WTC11 (cell line): Measurements from ENCODE around the gene RAB23. TPM values are rescaled to one million over a fixed set of nuclear protein-coding genes. Genes with fewer than 3 reads are reported as not detected.

Experiments
- ATAC-seq: fragments of 200-7000 bp; cut with Tn5 transposase; 2 replicates; pipeline ENCODE4 v1.10.0; 2021; ENCODE audit warnings: mild to moderate bottlenecking, moderate library complexity
- Bru-seq: library from RNA; stranded (reverse); fragments of 400-500 nt; gene quantifications from one replicate; lab custom pipeline; 2021; lab: Mats Ljungman, UMichigan
- CTCF ChIA-PET: fragments of 300-600 bp; sonication (Branson Sonifier 250); formaldehyde crosslinking; loops from one replicate; lab custom pipeline; 2021; ENCODE audit warnings: antibody characterized with exemption; lab: Charles Lee
- POLR2A ChIA-PET: fragments of 350-600 bp; sonication (Branson Sonifier 250); formaldehyde crosslinking; loops from one replicate; lab custom pipeline; 2021; ENCODE audit warnings: antibody characterized with exemption; lab: Charles Lee
- DNase-seq: peaks from one replicate; pipeline ENCODE4 v3.0.0; 2021; ENCODE audit warnings: low spot score
- H3K27ac Mint-ChIP-seq: 2 replicates; pipeline ENCODE4 v1.8.0; 2021; ENCODE audit warnings: mixed read lengths
- H3K27me3 Mint-ChIP-seq: 2 replicates; pipeline ENCODE4 v1.8.0; 2021; ENCODE audit warnings: low read depth, mild to moderate bottlenecking, moderate library complexity, mixed read lengths
- H3K36me3 Mint-ChIP-seq: 2 replicates; pipeline ENCODE4 v1.8.0; 2021; ENCODE audit warnings: mixed read lengths
- H3K4me1 Mint-ChIP-seq: 2 replicates; pipeline ENCODE4 v1.8.0; 2022; ENCODE audit warnings: mixed read lengths
- H3K4me3 Mint-ChIP-seq: 2 replicates; pipeline ENCODE4 v1.8.0; 2021; ENCODE audit warnings: mild to moderate bottlenecking, moderate library complexity, mixed read lengths
- H3K9me3 Mint-ChIP-seq: 2 replicates; pipeline ENCODE4 v1.8.0; 2021; ENCODE audit warnings: mixed read lengths
- ATF2 ChIP-seq: sonication (generic); formaldehyde crosslinking; IDR thresholded peaks from 2 replicates; pipeline ENCODE4 v1.8.1; 2022; ENCODE audit warnings: low read depth, missing genetic modification reagents, borderline replicate concordance
- CREM ChIP-seq: sonication (generic); formaldehyde crosslinking; IDR thresholded peaks from 2 replicates; pipeline ENCODE4 v1.8.1; 2022; ENCODE audit warnings: mild to moderate bottlenecking, missing genetic modification reagents, moderate library complexity
- FOXJ3 ChIP-seq: sonication (generic); formaldehyde crosslinking; IDR thresholded peaks from 2 replicates; pipeline ENCODE4 v1.9.0; 2021; ENCODE audit warnings: missing genetic modification reagents, mild to moderate bottlenecking, borderline replicate concordance
- HMGXB4 ChIP-seq: sonication (generic); formaldehyde crosslinking; IDR thresholded peaks from 2 replicates; pipeline ENCODE4 v1.8.1; 2023; ENCODE audit warnings: mild to moderate bottlenecking, moderate library complexity, missing genetic modification reagents
- IRF1 ChIP-seq: sonication (generic); formaldehyde crosslinking; IDR thresholded peaks from 2 replicates; pipeline ENCODE4 v1.8.0; 2023; ENCODE audit warnings: missing genetic modification reagents
- IRF2 ChIP-seq: sonication (generic); formaldehyde crosslinking; IDR thresholded peaks from 2 replicates; pipeline ENCODE4 v1.8.0; 2022; ENCODE audit warnings: low read depth, missing genetic modification reagents, borderline replicate concordance
- MYBL2 ChIP-seq: sonication (generic); formaldehyde crosslinking; IDR thresholded peaks from 2 replicates; pipeline ENCODE4 v1.8.1; 2023; ENCODE audit warnings: mild to moderate bottlenecking, moderate library complexity, missing genetic modification reagents
- NFE2L1 ChIP-seq: sonication (generic); formaldehyde crosslinking; IDR thresholded peaks from 2 replicates; pipeline ENCODE4 v1.8.1; 2023; ENCODE audit warnings: missing genetic modification reagents
- OVOL2 ChIP-seq: fragments of 250-450 bp; sonication (Bioruptor Pico); IDR thresholded peaks from 2 replicates; pipeline ENCODE4 v1.9.0; 2021; ENCODE audit warnings: mild to moderate bottlenecking, borderline replicate concordance
- PRRX2 ChIP-seq: fragments of 250-450 bp; sonication (Bioruptor Pico); IDR thresholded peaks from 2 replicates; pipeline ENCODE4 v1.8.0; 2021; ENCODE audit warnings: mild to moderate bottlenecking
- RELA ChIP-seq: sonication (generic); formaldehyde crosslinking; IDR thresholded peaks from 2 replicates; pipeline ENCODE4 v1.8.1; 2022; ENCODE audit warnings: missing genetic modification reagents, mild to moderate bottlenecking, borderline replicate concordance
- SMAD3 ChIP-seq: sonication (generic); formaldehyde crosslinking; IDR thresholded peaks from 2 replicates; pipeline ENCODE4 v1.8.0; 2022; ENCODE audit warnings: missing genetic modification reagents, mild to moderate bottlenecking, borderline replicate concordance
- TCF7 ChIP-seq: sonication (generic); formaldehyde crosslinking; IDR thresholded peaks from 2 replicates; pipeline ENCODE4 v1.8.0; 2022; ENCODE audit warnings: mild to moderate bottlenecking, low read depth, missing genetic modification reagents, moderate library complexity
- TEAD4 ChIP-seq: sonication (generic); formaldehyde crosslinking; IDR thresholded peaks from 2 replicates; pipeline ENCODE4 v1.8.0; 2022; ENCODE audit warnings: mild to moderate bottlenecking, missing genetic modification reagents
- TP53 ChIP-seq: sonication (generic); formaldehyde crosslinking; IDR thresholded peaks from 2 replicates; pipeline ENCODE4 v1.8.1; 2023; ENCODE audit warnings: mild to moderate bottlenecking, missing genetic modification reagents
- ZNF219 ChIP-seq: sonication (generic); formaldehyde crosslinking; IDR thresholded peaks from 2 replicates; pipeline ENCODE4 v1.8.0; 2023; ENCODE audit warnings: missing genetic modification reagents, mild to moderate bottlenecking, borderline replicate concordance
- ZNF281 ChIP-seq: sonication (generic); formaldehyde crosslinking; IDR thresholded peaks from 2 replicates; pipeline ENCODE4 v1.8.0; 2023; ENCODE audit warnings: mild to moderate bottlenecking, missing genetic modification reagents
- long read RNA-seq, 3 experiments: library from RNA in 1 of 3; library from capped mRNA in 1 of 3; library from polyadenylated mRNA in 1 of 3; unstranded in 2 of 3; stranded (forward) in 1 of 3; transcript quantifications; one replicate each; pipeline ENCODE4 v2.0.0, GENCODE V29; 2021
- total RNA-seq: library from RNA; stranded (reverse); gene quantifications from 3 replicates; pipeline ENCODE4 v1.2.3, GENCODE V29; 2021
- TF ChIP-seq, protein P1 (sequence below): sonication (generic); formaldehyde crosslinking; IDR thresholded peaks from 2 replicates; pipeline ENCODE4 v1.8.0; 2022; ENCODE audit warnings: missing genetic modification reagents
- TF ChIP-seq, protein P2 (sequence below): sonication (generic); formaldehyde crosslinking; IDR thresholded peaks from 2 replicates; pipeline ENCODE4 v1.8.0; 2022; ENCODE audit warnings: mild to moderate bottlenecking, missing genetic modification reagents
- TF ChIP-seq, protein P3 (sequence below): sonication (generic); formaldehyde crosslinking; conservative IDR thresholded peaks from 2 replicates; pipeline ENCODE4 v1.8.1; 2022; ENCODE audit warnings: mild to moderate bottlenecking, missing genetic modification reagents

RAB23 gene
- total RNA-seq (11.3 to 14.8 TPM (median 14.5 TPM) in 3 replicates), Bru-seq, nascent RNA (percentile 88 among the genes with signal in this experiment)
- long read RNA-seq, experiment 1, full-length matches to known transcripts, result 119 of 160 reads
- long read RNA-seq, experiment 1, partial matches to known transcripts, result 7 of 160 reads
- long read RNA-seq, experiment 1, other reads (novel, unspliced or antisense), result 34 of 160 reads
- long read RNA-seq, experiment 2, full-length matches to known transcripts, result 13 of 34 reads
- long read RNA-seq, experiment 2, partial matches to known transcripts, result 11 of 34 reads
- long read RNA-seq, experiment 2, other reads (novel, unspliced or antisense), result 10 of 34 reads
- long read RNA-seq, experiment 3, partial matches to known transcripts, result 1 of 2 reads
- long read RNA-seq, experiment 3, other reads (novel, unspliced or antisense), result 1 of 2 reads

- CTCF ChIA-PET, result interaction anchor here (0.7 to 1.8 kb wide), 10 partner anchors 10 to 318 kb away, joined by 3 to 9 read pairs (median 4); partner anchors contain the start of genes BEND6 and PRIM2
- H3K27ac Mint-ChIP-seq, result peak within 1 kb of the TSS; percentile 100
- peaks cover 11% of the 10 kb centered on the region for H3K36me3 Mint-ChIP-seq
- H3K27me3 Mint-ChIP-seq, result no peaks in the 10 kb centered on the region
- DNase-seq, result peak; percentile 89
- 0 out of 2 replicates have a peak, but pooled peaks have one; percentile 2 for TF ChIP-seq CREM
- no peak for TF ChIP-seq PRRX2
- TF ChIP-seq, protein P1, sequence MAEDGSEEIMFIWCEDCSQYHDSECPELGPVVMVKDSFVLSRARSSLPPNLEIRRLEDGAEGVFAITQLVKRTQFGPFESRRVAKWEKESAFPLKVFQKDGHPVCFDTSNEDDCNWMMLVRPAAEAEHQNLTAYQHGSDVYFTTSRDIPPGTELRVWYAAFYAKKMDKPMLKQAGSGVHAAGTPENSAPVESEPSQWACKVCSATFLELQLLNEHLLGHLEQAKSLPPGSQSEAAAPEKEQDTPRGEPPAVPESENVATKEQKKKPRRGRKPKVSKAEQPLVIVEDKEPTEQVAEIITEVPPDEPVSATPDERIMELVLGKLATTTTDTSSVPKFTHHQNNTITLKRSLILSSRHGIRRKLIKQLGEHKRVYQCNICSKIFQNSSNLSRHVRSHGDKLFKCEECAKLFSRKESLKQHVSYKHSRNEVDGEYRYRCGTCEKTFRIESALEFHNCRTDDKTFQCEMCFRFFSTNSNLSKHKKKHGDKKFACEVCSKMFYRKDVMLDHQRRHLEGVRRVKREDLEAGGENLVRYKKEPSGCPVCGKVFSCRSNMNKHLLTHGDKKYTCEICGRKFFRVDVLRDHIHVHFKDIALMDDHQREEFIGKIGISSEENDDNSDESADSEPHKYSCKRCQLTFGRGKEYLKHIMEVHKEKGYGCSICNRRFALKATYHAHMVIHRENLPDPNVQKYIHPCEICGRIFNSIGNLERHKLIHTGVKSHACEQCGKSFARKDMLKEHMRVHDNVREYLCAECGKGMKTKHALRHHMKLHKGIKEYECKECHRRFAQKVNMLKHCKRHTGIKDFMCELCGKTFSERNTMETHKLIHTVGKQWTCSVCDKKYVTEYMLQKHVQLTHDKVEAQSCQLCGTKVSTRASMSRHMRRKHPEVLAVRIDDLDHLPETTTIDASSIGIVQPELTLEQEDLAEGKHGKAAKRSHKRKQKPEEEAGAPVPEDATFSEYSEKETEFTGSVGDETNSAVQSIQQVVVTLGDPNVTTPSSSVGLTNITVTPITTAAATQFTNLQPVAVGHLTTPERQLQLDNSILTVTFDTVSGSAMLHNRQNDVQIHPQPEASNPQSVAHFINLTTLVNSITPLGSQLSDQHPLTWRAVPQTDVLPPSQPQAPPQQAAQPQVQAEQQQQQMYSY (CRISPR knock-in tag), result no peak
- TF ChIP-seq IRF2, result no peak
- no peak for TF ChIP-seq NFE2L1 (CRISPR knock-in tag)
- TF ChIP-seq ATF2 (CRISPR knock-in tag), result no peak
- TF ChIP-seq RELA (CRISPR knock-in tag), result no peak
- TF ChIP-seq IRF1 (CRISPR knock-in tag), result no peak
- 0 out of 2 replicates have a peak, but pooled peaks have one; percentile 15 for TF ChIP-seq TP53 (CRISPR knock-in tag)
- 0 out of 2 replicates have a peak, but pooled peaks have one; percentile 35 for TF ChIP-seq MYBL2 (CRISPR knock-in tag)
- TF ChIP-seq HMGXB4, result 0 out of 2 replicates have a peak, but pooled peaks have one; percentile 86
- TF ChIP-seq FOXJ3 (CRISPR knock-in tag), result no peak
- no peak for TF ChIP-seq ZNF219
- TF ChIP-seq TCF7 (CRISPR knock-in tag), result no peak
- TF ChIP-seq TEAD4 (CRISPR knock-in tag), result no peak
- TF ChIP-seq, protein P2, sequence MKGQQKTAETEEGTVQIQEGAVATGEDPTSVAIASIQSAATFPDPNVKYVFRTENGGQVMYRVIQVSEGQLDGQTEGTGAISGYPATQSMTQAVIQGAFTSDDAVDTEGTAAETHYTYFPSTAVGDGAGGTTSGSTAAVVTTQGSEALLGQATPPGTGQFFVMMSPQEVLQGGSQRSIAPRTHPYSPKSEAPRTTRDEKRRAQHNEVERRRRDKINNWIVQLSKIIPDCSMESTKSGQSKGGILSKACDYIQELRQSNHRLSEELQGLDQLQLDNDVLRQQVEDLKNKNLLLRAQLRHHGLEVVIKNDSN, result no peak
- TF ChIP-seq, protein P3, sequence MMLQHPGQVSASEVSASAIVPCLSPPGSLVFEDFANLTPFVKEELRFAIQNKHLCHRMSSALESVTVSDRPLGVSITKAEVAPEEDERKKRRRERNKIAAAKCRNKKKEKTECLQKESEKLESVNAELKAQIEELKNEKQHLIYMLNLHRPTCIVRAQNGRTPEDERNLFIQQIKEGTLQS (CRISPR knock-in tag), result no peak
- no peak for TF ChIP-seq SMAD3
- no peak for TF ChIP-seq ZNF281 (CRISPR knock-in tag)
- no peak for TF ChIP-seq OVOL2
- POLR2A ChIA-PET, result interaction anchor here (1.0 to 2.1 kb wide), 7 partner anchors 15 to 132 kb away, joined by 3 to 22 read pairs (median 4); partner anchors contain the start of genes BAG2, PRIM2 and ZNF451
- peaks cover 10% of the 10 kb centered on the region for H3K9me3 Mint-ChIP-seq
- ATAC-seq, result peak; percentile 78
- peaks cover 49% of the 10 kb centered on the region for H3K4me1 Mint-ChIP-seq
- peak within 1 kb of the TSS; percentile 94 for H3K4me3 Mint-ChIP-seq
Measured at GRCh38 chr6:57221936-57222742, at the start of gene RAB23. RAB23 (minus strand) TSS chr6:57222307; CDS start chr6:57210380, 11,927 bp downstream.
